ENCODE results near the gene CEP41.

The CEP41 gene

DNA sequence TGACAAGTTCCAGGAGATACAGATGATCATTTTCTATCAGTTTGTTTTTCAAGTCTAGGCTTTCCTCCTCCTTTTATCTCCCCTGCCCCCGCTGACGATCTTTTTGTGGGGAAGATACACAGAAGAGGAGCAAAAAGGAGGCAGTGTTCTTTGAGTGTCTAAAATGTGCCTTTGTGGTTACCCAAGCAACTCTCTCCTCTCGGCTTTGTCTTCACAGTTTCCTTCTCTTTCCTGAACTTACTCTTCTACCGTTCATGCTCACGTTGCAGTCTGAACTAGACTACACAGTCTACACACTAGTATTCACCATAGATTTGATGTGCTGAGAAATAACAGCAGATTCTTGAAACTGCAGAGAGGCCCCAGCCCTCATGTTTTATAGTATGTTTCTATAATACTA is 23.6 kb downstream of the CEP41 start:
- DNase-seq, result no peak

DNA sequence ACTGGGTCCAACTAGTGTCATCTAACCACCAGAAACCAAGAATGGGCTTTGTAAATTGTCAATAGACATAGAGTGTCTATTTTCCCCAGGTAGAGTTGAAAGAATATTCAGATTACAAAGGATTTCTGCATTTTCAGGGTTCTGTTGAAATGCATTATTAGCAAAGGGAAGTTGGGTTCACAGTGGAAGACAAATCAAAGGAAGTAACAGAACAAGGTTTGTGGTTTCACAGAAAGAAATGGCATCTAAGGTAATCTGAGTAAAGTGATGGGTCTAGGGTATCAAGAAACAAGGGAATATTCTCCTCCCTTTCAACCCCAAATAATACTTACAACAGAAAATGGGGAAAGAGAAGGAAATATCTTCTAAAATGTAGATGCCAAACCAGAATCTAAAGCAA is 25.8 kb downstream of the CEP41 start:
- no peak for DNase-seq

DNA sequence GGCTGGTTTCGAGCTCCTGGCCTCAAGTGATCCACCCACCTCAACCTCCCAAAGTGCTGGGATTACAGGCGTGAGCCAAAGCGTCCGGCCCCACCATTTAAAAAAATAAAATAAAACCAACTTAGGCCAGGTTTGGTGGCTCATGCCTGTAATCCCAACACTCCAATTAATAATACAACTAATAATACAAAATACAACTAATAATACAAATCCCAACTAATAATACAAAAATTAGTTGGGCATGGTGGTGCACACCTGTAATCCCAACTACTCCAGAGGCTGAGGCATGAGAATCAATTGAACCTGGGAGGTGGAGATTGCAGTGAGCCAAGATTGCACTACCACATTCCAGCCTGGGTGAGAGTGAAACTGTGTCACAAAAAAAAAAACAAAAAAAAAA is 27.6 kb downstream of the CEP41 start:
- no peak for DNase-seq

DNA sequence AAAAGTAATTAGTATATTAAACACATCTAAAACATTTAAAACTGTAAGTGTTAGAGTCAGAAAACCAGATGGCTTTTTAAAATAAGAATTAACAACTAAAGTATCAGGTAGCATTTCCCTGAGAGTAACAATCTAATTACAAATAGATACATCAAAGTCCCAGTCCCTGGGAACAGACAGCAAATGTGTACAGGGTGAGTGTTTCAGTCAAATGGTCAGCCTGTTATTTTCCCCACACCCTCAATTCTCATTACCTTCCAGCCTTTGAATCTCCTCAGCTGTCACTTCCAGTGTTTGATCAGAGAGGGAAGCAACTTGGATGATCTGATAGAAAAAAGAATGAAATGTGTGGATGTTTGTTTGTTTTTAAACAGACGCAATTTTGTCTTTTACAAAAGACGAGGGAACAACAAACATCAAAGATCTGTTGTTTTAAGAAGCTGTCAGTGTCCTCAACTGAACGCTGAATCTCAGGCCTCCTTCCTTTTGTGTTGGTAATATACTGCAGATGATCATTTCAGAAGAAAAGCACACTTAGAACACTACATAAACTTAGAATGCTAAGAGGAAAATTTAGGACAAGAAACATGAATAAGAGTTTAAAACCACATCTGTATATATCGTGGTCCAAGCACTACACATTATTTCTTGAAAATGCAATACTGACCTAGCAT is 29.8 kb downstream of the CEP41 start:
- DNase-seq, result peak; percentile 53

DNA sequence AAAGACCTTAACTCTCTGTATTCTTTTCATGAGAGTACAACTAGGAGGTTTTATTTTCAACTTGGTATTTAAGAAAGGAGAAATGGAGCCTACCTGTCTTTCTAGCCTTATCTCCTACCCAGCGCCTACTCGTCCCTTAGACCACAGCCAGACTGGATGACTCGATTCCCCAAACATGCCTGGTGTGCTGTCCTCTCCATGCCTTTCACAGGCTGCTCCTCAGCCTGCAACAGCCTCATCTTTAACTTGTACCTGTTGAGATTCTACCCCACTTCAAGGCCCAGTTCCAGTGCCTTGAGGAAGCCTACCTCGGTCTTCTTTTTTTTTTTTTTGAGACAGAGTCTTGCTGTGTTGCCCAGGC is 31.1 kb downstream of the CEP41 start:
- no peak for DNase-seq

DNA sequence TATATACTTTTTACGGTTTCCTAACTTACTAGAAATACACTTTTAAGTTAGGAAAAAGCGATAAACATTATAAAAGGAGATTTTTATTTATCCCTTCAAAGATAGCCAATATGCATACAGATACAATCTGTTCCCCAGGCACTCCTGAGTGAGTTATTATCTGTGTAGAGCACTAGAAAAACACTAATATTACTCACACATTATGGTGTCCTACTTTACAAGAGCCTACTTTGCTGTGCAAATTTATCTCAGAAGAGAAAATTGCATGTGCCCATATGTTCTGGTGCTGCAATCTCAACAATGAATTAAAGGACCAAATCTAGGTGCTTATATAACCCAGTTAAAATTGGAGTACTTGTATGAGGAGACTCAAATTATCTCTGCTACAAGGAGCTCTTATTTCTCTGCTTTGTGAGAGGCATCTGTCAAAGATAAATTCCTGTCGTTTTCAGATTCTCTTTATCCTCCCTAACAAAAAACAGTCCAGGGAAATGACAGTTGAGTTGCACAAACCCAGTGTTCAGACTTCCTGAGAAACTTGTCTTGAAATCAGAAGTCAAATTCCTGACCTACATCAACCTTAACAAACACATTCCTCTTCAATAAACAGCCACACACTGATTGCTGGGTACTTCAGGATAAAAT is 31.6 kb downstream of the CEP41 start:
- DNase-seq, result peak; percentile 88

DNA sequence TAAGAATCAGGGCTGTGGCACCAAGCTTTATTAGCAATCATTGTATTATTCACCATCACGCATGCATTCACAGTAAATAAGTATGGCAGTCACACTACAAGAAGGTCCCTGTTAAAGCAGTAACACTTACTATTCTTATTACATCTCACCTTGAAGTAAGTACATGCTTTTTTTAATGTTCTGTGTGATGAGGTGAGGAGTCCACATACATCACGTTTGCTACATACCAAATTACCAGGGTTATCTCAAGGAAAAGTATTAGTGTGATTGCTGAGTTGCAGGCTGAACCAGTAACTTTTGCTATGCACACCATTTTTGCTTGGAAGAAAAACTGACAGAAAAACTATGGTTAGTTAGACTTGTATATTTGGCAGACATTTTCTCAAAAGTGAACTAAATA is 35.8 kb downstream of the CEP41 start:
- no peak for DNase-seq

DNA sequence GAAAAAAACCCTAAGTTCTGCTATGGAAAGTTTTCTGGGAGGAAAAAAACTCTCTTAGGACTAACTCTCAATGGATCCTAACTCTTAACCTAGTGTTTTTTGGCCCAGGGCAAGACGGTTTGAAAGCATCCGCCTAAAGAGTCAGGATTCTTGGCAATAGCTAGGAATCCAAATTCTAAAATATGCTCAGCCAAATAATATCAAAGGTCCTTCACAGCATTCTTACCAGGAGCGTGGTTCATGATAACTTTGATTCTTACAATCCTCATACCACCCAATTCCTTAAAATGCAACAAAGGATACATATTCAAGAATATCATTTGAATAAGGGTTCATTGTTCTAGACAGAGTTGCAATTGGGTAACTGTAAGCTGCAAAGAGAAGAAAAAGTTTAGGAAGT is 39.2 kb downstream of the CEP41 start:
- no peak for DNase-seq

DNA sequence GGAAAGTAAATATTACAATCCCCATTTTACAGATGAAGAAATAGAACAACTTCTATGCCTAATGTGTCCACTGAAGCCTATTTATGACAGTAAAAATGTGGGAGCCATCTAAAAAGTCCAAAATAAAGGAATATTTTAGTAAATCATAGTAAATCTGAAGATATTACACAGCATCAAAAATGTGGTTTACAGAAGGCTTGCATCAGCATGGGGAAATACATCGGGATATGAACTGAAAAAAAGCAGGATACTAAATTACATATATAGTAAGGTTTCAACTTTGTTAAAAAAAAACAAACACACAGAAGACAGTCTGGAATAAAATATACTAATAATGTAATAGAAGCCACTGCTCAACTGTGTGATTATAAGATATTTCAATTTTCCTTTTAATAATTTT is 39.7 kb downstream of the CEP41 start:
- DNase-seq, result no peak

DNA sequence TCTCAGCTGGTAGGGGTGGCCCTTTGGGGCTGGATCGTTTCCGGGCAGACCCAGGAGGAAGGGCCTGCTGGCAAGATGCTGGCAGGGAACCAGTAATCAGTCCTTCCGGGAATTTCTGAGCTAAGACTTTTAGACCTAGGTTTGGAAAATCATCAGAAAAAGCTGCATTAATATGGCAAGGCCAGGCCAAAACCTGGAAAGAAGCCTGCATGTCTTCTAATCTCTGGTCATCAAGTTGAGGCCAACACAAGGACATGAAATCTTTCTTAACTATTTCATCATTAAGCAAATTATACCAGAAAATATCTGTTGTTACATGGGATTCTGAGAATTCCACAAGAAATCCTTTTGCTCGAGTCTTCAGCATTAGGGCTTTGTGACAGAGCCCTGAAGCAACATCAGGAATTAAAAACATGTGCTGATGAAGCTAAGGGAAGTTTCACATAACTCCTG is 40.7 kb downstream of the CEP41 start:
- DNase-seq, result no peak

DNA sequence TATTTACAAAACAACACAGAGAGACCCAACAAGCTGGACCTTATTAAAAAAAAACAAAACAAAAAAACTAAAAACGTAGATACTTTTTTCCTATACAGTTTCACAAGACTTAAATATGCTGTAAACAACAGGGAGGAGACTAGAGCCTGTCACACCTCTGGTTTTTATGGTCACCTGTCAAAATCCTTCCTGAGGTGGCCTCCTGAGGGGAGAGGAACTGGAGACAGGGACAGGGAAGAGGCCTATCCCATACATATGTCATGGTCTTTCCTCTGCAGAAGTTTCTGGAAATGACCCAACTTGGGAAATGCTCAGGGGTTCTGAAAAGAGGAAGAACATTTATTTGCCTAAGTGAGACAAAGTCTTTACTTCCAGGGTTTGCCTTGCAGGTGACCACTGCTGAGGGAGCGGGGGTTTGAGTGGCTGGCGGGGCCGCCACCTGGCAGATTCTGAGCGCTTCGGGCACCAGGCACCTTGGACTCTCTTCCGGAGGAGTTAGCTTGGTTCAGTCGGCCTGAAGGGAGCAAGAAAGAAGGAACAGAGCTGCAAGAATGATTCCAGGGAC is 42.2 kb downstream of the CEP41 start:
- no peak for DNase-seq

DNA sequence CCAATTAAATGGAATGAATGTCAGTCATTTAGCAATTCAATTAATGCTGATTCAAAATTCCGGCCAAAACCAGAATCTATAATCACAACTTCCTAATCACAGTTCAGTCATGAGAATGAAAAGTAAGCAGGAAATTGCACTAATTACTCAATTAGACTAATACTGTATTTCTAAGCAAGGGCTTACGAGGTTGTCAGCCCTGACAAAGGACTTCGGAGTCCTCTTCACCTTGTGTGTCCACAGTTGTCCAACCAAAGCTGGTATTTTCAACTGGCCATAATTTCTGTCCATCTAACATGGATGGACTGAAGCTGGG is 43.1 kb downstream of the CEP41 start:
- no peak for DNase-seq

DNA sequence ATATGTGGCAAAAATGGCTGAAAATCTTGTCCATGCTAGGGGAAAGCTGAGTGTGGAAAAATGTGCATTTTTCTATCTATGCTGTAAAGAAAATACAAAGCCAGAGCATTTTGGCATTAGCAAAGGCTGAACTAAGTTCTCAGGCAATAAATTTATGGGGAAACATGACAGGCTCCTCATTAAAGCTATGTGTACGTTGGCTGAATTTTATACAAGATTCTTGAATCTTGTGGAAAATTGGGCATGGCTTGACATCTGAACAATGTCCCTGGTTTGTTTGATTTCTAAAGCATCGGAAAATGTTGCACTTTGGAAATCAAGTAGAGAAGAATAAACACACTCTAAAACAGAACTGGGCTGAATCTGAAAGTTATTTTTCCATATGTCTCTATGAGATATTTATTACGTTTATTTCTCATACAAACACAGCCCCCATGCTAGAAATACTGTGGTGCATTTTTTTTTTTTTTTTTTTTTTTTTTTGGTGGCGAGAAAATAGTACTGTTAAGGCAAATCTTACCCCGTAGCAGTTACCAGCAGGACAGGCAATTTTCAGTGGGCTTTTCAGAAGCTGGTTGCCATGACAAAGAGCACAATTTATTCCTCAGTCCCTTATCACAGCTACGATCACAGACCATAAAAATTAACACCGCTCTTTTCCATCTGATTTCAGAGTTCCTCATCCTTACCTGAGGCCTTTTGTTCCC is 43.6 kb downstream of the CEP41 start:
- DNase-seq, result no peak

DNA sequence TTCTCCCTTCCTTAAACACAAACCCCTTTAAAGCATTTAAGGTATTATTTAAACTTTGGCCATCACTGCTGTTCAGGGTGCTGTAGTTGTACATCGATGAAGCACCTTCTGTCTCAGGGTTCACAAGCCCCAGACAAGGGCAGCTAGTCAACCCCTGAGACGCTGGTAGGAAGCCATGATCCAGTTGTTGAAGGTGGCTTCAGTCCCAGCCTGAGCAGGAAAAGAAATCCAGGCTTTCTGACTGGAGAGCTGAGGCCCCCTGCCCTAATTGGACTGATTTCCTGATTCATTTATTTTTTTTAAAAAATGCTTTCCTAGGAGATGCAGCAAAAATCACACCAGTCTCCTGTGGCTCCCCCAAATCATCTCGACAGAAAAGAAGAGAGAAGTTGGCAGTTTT is 44.7 kb downstream of the CEP41 start:
- no peak for DNase-seq

DNA sequence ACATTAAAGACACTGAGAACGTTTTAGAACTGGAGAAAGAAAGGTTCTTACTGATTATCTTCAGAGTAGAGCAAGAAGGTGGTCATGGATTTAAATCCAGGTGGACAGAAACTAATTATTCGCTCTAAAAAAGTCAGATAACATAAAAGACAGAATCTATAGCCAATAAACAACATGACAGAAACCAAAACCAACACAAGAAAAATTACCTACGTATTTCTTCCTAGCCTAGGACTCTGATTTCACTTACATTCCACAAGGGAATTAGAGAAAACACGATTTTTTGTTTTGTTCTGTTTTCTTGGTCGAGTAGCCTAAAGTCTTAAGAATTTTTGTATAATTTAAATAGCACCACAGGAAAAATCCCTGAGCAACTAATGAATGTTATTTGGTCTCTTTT is 45.4 kb downstream of the CEP41 start:
- no peak for DNase-seq

DNA sequence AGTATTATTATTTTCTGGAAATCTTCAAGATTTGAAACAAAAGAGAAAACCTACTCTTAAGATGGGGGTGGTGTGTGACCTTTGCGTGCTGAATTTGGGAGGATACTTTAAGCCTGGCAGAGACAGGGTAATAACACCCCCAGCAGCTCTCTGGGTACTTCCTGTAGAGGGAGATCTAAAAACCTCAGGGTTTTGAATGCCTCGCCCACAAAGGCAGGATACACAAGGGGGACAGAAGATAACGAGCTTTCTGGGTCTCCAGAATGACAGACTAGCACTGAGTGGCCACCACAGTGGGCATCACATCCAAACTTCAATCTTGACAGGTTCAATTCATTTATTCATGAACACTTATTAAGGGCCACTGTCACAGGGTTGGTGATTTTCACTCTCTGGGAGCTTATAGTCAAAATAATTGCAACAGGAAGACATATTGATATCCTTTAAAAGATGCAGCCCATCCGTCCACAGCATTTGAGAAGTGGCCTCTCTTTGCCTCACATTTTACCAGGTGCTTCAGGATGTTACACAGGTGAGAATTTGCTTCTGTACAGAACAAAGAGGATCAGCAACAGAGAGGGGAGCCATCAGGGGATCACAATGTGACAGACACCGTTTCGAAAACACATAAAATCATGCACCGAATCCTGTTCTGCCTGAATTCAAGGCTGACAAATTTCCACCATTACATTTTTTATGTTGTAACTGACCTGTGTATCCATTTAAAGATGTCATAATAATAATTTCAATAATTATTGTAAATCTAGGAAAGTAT is 46.2 kb downstream of the CEP41 start:
- no peak for DNase-seq

DNA sequence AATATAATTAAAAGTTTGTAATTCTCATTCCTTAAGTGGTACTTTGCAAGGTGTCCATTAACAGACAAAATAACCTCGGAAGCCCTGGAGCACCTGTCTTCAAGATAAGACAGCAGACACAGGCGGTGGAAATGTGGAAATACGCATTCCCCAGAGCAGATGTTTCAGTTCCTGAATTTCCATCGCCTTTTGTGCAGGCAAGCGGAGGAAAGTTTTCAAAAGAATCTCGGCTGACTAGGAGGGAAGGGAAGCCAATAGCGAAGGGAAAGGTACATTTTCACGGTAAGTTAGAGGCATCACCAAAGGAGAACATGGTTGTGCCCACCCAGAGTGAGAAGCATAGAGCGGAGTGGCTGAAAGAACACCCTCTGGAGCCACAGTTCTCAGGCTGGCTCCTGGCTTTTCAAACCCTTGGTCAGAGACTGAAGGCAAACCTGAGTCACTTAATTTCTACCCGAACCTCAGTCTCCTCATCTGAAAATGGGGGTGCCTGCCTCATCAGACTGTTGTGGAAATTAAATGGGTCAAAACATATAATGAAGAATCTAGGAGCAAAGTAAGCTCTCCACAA is 46.9 kb downstream of the CEP41 start:
- DNase-seq, result no peak

DNA sequence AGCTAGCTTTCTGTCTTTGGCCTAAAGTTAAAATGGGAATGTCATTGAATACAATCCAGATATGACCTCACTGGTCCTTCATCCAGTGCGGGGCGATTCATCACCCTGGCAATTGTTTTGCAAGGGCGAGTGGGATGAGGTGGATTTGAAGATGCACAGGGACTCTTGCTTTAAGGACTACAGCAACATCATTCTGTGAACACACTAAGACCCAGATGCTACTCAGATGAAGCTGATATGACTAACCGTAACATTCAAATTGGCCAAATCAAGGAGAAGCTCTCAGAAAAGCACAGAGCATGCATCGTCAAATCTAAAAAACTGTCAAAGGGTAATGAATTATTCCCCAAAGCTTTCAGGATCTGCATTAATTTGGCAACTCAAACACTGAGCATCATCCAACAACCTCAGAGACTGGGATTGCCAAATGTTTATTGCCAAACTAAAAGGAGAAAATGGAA is 47.7 kb downstream of the CEP41 start:
- no peak for DNase-seq

DNA sequence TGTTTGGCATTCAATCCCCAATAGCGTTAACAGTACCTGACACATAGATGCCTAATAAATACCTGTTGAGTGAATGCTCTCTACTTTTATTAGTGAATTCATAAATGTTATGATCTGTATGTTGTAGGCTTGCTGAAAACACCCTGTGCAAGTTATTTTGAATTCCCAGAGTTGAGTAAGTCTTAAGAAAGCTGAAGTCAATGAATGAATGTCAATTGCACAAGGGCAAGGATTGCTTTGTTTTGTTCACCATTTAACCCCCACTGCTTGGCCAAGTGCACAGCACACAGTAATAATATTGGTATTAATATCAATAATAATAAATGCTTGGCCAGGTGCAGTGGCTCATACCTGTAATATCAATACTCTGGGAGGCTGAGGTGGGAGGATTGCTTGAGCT is 50.3 kb downstream of the CEP41 start:
- DNase-seq, result no peak

DNA sequence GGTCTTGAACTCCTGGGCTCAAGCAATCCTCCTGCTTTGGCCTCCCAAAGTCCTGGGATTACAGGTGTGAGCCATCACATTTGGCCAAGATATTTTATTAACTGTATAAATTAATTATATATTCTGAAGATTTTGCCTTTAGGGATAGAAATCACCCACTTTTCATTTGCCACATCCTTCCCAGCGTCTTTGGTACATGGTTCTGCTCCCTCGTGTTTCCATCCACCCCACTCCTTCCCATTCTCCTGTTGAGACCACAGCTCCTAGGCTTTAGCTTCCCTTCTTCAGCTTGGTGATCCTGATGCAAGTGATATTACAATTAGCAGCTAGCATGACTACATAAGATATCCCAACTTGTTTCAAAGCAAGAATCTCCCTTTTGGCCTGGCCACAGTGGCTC is 52.1 kb downstream of the CEP41 start:
- no peak for DNase-seq

DNA sequence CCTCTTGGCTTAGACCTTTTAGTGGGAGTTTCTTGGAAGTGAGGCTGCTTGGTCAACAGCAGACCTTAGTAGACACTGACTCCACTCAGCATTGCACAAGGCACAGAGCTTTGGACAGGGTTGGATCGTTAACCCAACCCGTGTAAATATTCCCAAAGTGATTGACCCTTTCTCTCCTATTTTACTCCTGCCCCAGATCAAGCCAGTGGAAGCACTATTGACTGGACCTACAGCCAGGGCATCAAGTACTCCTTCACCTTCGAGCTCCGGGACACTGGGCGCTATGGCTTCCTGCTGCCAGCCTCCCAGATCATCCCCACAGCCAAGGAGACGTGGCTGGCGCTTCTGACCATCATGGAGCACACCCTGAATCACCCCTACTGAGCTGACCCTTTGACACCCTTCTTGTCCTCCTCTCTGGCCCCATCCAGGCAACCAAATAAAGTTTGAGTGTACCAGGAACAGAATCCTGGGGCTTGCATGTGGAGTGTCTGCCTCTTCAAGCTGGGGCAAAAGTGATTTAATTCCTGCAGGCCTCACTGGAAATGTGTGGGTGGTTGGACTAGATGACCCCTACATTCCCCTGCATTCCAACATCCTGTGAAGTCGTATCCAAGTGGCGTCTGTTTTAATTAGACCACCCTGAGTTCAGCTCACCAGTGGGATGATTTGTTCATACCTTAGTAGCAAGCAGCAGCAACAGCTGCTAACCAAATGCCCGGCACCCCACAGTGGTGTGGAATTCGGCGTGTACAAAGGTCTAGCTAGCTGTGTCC is 53.0 kb downstream of the CEP41 start:
- DNase-seq, result no peak

DNA sequence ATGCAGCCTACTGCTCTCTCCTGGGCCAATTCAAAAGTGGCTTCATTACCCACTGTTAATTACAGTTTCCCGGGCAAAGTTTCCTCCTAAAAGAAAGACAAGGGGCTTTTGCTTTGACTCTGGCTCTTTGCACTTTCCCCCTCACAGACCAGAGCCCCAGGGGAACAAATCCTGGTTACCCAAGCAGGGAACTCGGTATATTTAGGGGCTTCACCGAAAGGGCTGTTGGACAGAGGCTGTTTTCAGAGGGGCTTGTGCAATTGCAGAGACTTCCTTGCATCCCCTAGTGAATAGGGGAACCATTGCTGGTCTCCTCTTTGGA is 53.5 kb downstream of the CEP41 start:
- DNase-seq, result no peak
